Neural cell (in vitro differentiated cells): ENCODE results near the gene SLC22A2. TPM values are rescaled to one million over a fixed set of nuclear protein-coding genes. Genes with fewer than 3 reads are reported as not detected.

Experiments used
- H2AFZ ChIP-seq: fragments of 200-600, 300-800 bp; sonication (generic), shearing (Covaris generic); 2 replicates; pipeline ENCODE4 v1.6.0; 2014; ENCODE audit warnings: low read depth, mild to moderate bottlenecking, antibody characterized with exemption, low read length, moderate library complexity
- H3F3A ChIP-seq: fragments of 200-600 bp; shearing (Covaris generic); 2 replicates; pipeline ENCODE4 v1.6.1; 2016; ENCODE audit warnings: mild to moderate bottlenecking, moderate library complexity, mixed read lengths, antibody characterized with exemption, low read length; ENCODE audit not compliant: insufficient read depth, poor library complexity, severe bottlenecking
- H3K27ac ChIP-seq: fragments of 200-600, 300-800 bp; sonication (generic), shearing (Covaris generic); 2 replicates; pipeline ENCODE4 v1.5.1; 2014; ENCODE audit warnings: mild to moderate bottlenecking, low read length, moderate library complexity
- H3K27me3 ChIP-seq: fragments of 300-800, 200-600 bp; sonication (generic), shearing (Covaris generic); 2 replicates; pipeline ENCODE4 v1.6.0; 2014; ENCODE audit warnings: mild to moderate bottlenecking, low read depth, low read length, moderate library complexity; ENCODE audit not compliant: insufficient read depth
- H3K36me3 ChIP-seq: fragments of 300-800, 200-600 bp; sonication (generic), shearing (Covaris generic); 2 replicates; pipeline ENCODE4 v1.5.1; 2014; ENCODE audit warnings: mild to moderate bottlenecking, antibody characterized with exemption, low read length, moderate library complexity; ENCODE audit not compliant: insufficient read depth
- H3K4me2 ChIP-seq: fragments of 300-800, 200-600 bp; sonication (generic), shearing (Covaris generic); 2 replicates; pipeline ENCODE4 v1.6.0; 2014; ENCODE audit warnings: mild to moderate bottlenecking, low read length
- H3K4me3 ChIP-seq: fragments of 300-800, 200-600 bp; sonication (generic), shearing (Covaris generic); 2 replicates; pipeline ENCODE4 v1.5.1; 2014; ENCODE audit warnings: mild to moderate bottlenecking, low read length, moderate library complexity
- H3K79me2 ChIP-seq: fragments of 200-600 bp; shearing (Covaris generic); replicated peaks from 2 replicates; pipeline ENCODE4 v1.6.0; 2014; ENCODE audit warnings: mild to moderate bottlenecking, low read length, moderate library complexity; ENCODE audit not compliant: insufficient read depth
- H3K9ac ChIP-seq: fragments of 300-800, 200-600 bp; sonication (generic), shearing (Covaris generic); 2 replicates; pipeline ENCODE4 v1.6.1; 2016; ENCODE audit warnings: mild to moderate bottlenecking, low read length, mixed read lengths
- H3K9me2 ChIP-seq: fragments of 200-600 bp; shearing (Covaris generic); 2 replicates; pipeline ENCODE4 v1.6.1; 2016; ENCODE audit warnings: mild to moderate bottlenecking, low read length, mixed read lengths; ENCODE audit not compliant: insufficient read depth
- H3K9me3 ChIP-seq: fragments of 200-600, 300-800 bp; sonication (generic), shearing (Covaris generic); 2 replicates; pipeline ENCODE4 v1.6.1; 2016; ENCODE audit warnings: mild to moderate bottlenecking, mixed run types, low read length, moderate library complexity, mixed read lengths
- H4K20me1 ChIP-seq: fragments of 200-600 bp; shearing (Covaris generic); 2 replicates; pipeline ENCODE4 v1.6.1; 2016; ENCODE audit warnings: mild to moderate bottlenecking, mixed run types; ENCODE audit not compliant: insufficient read depth
- EP300 ChIP-seq: fragments of 450-650 bp; conservative IDR thresholded peaks from 2 replicates; pipeline ENCODE4 v1.6.1; 2014; ENCODE audit warnings: antibody characterized with exemption, mild to moderate bottlenecking, moderate library complexity; ENCODE audit not compliant: poor library complexity, severe bottlenecking
- EZH2 ChIP-seq: fragments of 200-600, 300-800 bp; shearing (Covaris generic), sonication (generic); IDR thresholded peaks from 2 replicates; pipeline ENCODE4 v1.6.1; 2014; ENCODE audit warnings: antibody characterized with exemption, low read length, borderline replicate concordance, mild to moderate bottlenecking; ENCODE audit not compliant: insufficient read depth, poor library complexity, severe bottlenecking
- MXI1 ChIP-seq: fragments of 450-650 bp; conservative IDR thresholded peaks from 2 replicates; pipeline ENCODE4 v1.6.1; 2014; ENCODE audit warnings: antibody characterized with exemption, mild to moderate bottlenecking; ENCODE audit not compliant: poor library complexity, severe bottlenecking
- POLR2AphosphoS5 ChIP-seq: IDR thresholded peaks from 2 replicates; pipeline ENCODE4 v1.6.1; 2012
- RAD21 ChIP-seq: fragments of 450-650 bp; conservative IDR thresholded peaks from 2 replicates; pipeline ENCODE4 v1.6.1; 2014; ENCODE audit warnings: antibody characterized with exemption, mild to moderate bottlenecking, moderate library complexity
- SMC3 ChIP-seq: fragments of 450-650 bp; conservative IDR thresholded peaks from 2 replicates; pipeline ENCODE4 v1.6.1; 2014; ENCODE audit warnings: antibody characterized with exemption, mild to moderate bottlenecking, moderate library complexity; ENCODE audit not compliant: poor library complexity
- TAF1 ChIP-seq: IDR thresholded peaks from 2 replicates; pipeline ENCODE4 v1.6.1; 2012; ENCODE audit warnings: low read depth
- polyA plus RNA-seq: library from polyadenylated mRNA; depleted of rRNA; stranded (reverse); fragments of >200 nt; gene quantifications from 2 replicates; pipeline ENCODE4 v1.2.3, GENCODE V29; 2014
- TF ChIP-seq, protein P1 (sequence below): IDR thresholded peaks from 2 replicates; pipeline ENCODE4 v1.6.1; 2012; ENCODE audit warnings: borderline replicate concordance

The SLC22A2 gene
- polyA plus RNA-seq, 1 donor from 2014 or later = not detected

DNA sequence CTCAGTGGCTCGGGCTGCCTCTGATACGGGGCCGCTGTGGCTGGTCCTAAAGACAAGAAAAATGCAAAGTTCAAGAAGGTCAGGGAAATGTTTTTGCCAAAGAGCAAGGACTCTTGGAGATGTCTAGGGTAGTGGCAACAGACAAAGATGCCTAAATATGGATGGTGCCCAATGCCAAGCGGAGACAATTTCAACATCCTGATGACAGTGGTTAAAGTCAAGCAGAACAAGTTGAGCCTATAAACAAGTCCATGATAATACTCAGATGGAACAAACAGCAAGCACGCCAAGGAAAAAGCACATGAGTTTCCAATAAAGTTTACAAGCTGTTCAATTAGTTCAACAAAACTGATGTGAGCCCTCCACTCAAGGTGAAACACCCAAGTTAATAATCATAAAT is 85.9 kb downstream of the SLC22A2 start:
- TF ChIP-seq MXI1 = no peak
- no peak for TF ChIP-seq EP300
- no peak for TF ChIP-seq RAD21
- TF ChIP-seq, protein P1, sequence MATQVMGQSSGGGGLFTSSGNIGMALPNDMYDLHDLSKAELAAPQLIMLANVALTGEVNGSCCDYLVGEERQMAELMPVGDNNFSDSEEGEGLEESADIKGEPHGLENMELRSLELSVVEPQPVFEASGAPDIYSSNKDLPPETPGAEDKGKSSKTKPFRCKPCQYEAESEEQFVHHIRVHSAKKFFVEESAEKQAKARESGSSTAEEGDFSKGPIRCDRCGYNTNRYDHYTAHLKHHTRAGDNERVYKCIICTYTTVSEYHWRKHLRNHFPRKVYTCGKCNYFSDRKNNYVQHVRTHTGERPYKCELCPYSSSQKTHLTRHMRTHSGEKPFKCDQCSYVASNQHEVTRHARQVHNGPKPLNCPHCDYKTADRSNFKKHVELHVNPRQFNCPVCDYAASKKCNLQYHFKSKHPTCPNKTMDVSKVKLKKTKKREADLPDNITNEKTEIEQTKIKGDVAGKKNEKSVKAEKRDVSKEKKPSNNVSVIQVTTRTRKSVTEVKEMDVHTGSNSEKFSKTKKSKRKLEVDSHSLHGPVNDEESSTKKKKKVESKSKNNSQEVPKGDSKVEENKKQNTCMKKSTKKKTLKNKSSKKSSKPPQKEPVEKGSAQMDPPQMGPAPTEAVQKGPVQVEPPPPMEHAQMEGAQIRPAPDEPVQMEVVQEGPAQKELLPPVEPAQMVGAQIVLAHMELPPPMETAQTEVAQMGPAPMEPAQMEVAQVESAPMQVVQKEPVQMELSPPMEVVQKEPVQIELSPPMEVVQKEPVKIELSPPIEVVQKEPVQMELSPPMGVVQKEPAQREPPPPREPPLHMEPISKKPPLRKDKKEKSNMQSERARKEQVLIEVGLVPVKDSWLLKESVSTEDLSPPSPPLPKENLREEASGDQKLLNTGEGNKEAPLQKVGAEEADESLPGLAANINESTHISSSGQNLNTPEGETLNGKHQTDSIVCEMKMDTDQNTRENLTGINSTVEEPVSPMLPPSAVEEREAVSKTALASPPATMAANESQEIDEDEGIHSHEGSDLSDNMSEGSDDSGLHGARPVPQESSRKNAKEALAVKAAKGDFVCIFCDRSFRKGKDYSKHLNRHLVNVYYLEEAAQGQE = no peak
- H3K36me3 ChIP-seq = no peaks in the 10 kb centered on the region
- H4K20me1 ChIP-seq = no peaks in the 10 kb centered on the region
- H3K4me3 ChIP-seq = no peak overlapping the region
- no peak overlapping the region for H3K27ac ChIP-seq
- H3K9ac ChIP-seq = no peak overlapping the region
- no peak overlapping the region for H2AFZ ChIP-seq
- H3K79me2 ChIP-seq = no peaks in the 10 kb centered on the region
- no peaks in the 10 kb centered on the region for H3K9me2 ChIP-seq
- H3K9me3 ChIP-seq = no peaks in the 10 kb centered on the region
- no peak overlapping the region for H3K4me2 ChIP-seq
- no peaks in the 10 kb centered on the region for H3K27me3 ChIP-seq
- H3F3A ChIP-seq = no peaks in the 10 kb centered on the region

DNA sequence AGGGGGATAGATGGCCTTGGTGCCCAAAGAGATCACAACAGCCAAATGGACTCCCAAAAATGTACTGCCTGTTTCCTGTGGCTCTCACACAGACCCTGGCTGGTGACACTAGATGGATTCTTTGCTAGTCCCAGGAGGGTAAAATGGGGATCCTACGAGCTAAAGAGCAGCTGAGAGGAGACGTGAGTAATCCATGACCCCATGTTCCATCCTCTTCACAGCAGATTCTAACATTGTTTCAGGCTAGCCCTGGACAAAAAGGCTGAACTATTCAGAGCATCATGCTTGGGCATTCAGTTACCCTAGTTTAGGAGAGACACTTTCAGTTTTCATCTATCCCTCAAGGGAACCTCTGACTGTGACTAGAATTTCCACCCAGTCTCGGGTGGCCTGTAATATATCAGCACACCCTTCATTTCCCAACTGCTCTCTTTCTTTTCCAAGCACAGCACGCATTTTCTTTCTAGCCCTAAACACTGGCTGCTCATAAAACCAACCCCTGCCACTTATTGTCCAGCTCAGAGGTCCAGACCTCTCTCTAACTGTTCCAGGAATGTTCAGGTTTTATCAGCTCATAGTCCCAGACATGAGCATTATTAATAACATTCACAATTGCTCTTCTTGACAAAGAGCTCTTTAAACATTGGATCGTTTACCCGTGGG is 88.5 kb downstream of the SLC22A2 start:
- H3K4me3 ChIP-seq = no peak overlapping the region
- no peaks in the 10 kb centered on the region for H3K79me2 ChIP-seq
- H3K27me3 ChIP-seq = no peaks in the 10 kb centered on the region
- no peaks in the 10 kb centered on the region for H3K36me3 ChIP-seq
- H3K4me2 ChIP-seq = no peak overlapping the region
- no peaks in the 10 kb centered on the region for H3K9me3 ChIP-seq
- H4K20me1 ChIP-seq = no peaks in the 10 kb centered on the region
- no peaks in the 10 kb centered on the region for H3F3A ChIP-seq
- no peak overlapping the region for H3K27ac ChIP-seq
- no peak overlapping the region for H3K9ac ChIP-seq
- H2AFZ ChIP-seq = no peak overlapping the region
- no peaks in the 10 kb centered on the region for H3K9me2 ChIP-seq
- TF ChIP-seq SMC3 (no peak), TAF1 (no peak), MXI1 (no peak), EZH2 (no peak), POLR2AphosphoS5 (no peak)
- TF ChIP-seq, protein P1 = no peak
